Panc1 (cell line): Measurements from ENCODE around the gene SSR4. TPM values are rescaled to one million over a fixed set of nuclear protein-coding genes. Genes with fewer than 3 reads are reported as not detected.

Source experiments
- ATAC-seq: fragments of 200-7000 bp; cut with Tn5 transposase; 2 replicates; pipeline ENCODE4 v1.9.1; 2020; ENCODE audit warnings: mild to moderate bottlenecking, moderate library complexity
- BruUV-seq: library from RNA; stranded (reverse); fragments of 400-500 nt; replicated peaks from 2 replicates; lab custom pipeline; 2021; lab: Mats Ljungman, UMichigan
- CTCF ChIA-PET: fragments of 300-600 bp; sonication (Branson Sonifier 250); formaldehyde crosslinking; loops from one replicate; lab custom pipeline; 2022; ENCODE audit warnings: antibody characterized with exemption; lab: Charles Lee
- POLR2A ChIA-PET: fragments of 300-600 bp; sonication (Branson Sonifier 250); formaldehyde crosslinking; loops from one replicate; lab custom pipeline; 2022; ENCODE audit warnings: antibody characterized with exemption; lab: Charles Lee
- DNase-seq: peaks from one replicate; pipeline ENCODE4 v3.0.0-alpha.2; 2010; ENCODE audit warnings: low read depth, low spot score
- H3K27ac ChIP-seq: 2 replicates; pipeline ENCODE4 v1.5.1; 2011; ENCODE audit warnings: mild to moderate bottlenecking, low read length, inconsistent platforms
- H3K27me3 ChIP-seq: fragments of 200-500 bp; sonication (Bioruptor generic); 2 replicates; pipeline ENCODE4 v1.6.0; 2014; ENCODE audit warnings: low read length, inconsistent platforms; ENCODE audit not compliant: control insufficient read depth, insufficient read depth
- H3K36me3 ChIP-seq: fragments of 200-500 bp; sonication (Bioruptor generic); 2 replicates; pipeline ENCODE4 v1.5.1; 2014; ENCODE audit warnings: inconsistent platforms, mild to moderate bottlenecking, low read length, moderate library complexity; ENCODE audit not compliant: control insufficient read depth, insufficient read depth
- H3K4me1 ChIP-seq: 2 replicates; pipeline ENCODE4 v1.5.1; 2011; ENCODE audit warnings: inconsistent platforms, mild to moderate bottlenecking, low read length, moderate library complexity; ENCODE audit not compliant: control insufficient read depth, insufficient read depth
- H3K4me3 ChIP-seq, 2 experiments: 2 replicates each; pipeline ENCODE4 v1.5.1; 2011 to 2012; ENCODE audit warnings: low read depth in 2 of 2, low read length in 2 of 2, mild to moderate bottlenecking in 2 of 2, inconsistent platforms in 1 of 2, moderate library complexity in 1 of 2
- H3K9me3 ChIP-seq: fragments of 200-500 bp; sonication (Bioruptor generic); 2 replicates; pipeline ENCODE4 v1.5.1; 2014; ENCODE audit warnings: low read depth, mild to moderate bottlenecking, inconsistent platforms, low read length, moderate library complexity; ENCODE audit not compliant: control insufficient read depth, insufficient read depth
- CTCF ChIP-seq: fragments of 450-650 bp; IDR thresholded peaks from 2 replicates; pipeline ENCODE4 v1.5.1; 2017; ENCODE audit warnings: mild to moderate bottlenecking
- POLR2AphosphoS5 ChIP-seq: IDR thresholded peaks from 2 replicates; pipeline ENCODE4 v1.6.1; 2012; ENCODE audit warnings: mild to moderate bottlenecking, low read depth, low read length, moderate library complexity
- REST ChIP-seq, 2 experiments: IDR thresholded peaks; 2 replicates each; pipeline ENCODE4 v1.6.1; 2011 to 2012; ENCODE audit warnings: low read depth in 2 of 2, control low read depth in 1 of 2, low read length in 1 of 2, mild to moderate bottlenecking in 1 of 2, moderate library complexity in 1 of 2; ENCODE audit not compliant: insufficient read depth in 1 of 2
- SIN3A ChIP-seq: IDR thresholded peaks from 2 replicates; pipeline ENCODE4 v1.6.1; 2012; ENCODE audit warnings: low read depth, mild to moderate bottlenecking, low read length, moderate library complexity, borderline replicate concordance; ENCODE audit not compliant: insufficient read depth
- TCF7L2 ChIP-seq: IDR thresholded peaks from 2 replicates; pipeline ENCODE4 v1.6.1; 2011; ENCODE audit warnings: mild to moderate bottlenecking, low read depth, low read length, inconsistent platforms
- in situ Hi-C: cut with HindIII; loops from 2 replicates; pipeline ENCODE4 v1.10.0; 2016; ENCODE audit warnings: low sequenced_read_pairs, low pct_unique_long_range_greater_than_20kb
- intact Hi-C: fragments of 100-400 bp; cut with micrococcal nuclease; formaldehyde crosslinking; loops from one replicate; pipeline ENCODE4 v1.10.0; 2022; ENCODE audit not compliant: unreplicated experiment
- total RNA-seq: library from RNA; stranded (reverse); gene quantifications from one replicate; pipeline ENCODE4 v1.2.1, GENCODE V29; 2021; ENCODE audit not compliant: unreplicated experiment

The SSR4 gene
- total RNA-seq, 1 experiment from 2014 or later = 504 TPM

DNA sequence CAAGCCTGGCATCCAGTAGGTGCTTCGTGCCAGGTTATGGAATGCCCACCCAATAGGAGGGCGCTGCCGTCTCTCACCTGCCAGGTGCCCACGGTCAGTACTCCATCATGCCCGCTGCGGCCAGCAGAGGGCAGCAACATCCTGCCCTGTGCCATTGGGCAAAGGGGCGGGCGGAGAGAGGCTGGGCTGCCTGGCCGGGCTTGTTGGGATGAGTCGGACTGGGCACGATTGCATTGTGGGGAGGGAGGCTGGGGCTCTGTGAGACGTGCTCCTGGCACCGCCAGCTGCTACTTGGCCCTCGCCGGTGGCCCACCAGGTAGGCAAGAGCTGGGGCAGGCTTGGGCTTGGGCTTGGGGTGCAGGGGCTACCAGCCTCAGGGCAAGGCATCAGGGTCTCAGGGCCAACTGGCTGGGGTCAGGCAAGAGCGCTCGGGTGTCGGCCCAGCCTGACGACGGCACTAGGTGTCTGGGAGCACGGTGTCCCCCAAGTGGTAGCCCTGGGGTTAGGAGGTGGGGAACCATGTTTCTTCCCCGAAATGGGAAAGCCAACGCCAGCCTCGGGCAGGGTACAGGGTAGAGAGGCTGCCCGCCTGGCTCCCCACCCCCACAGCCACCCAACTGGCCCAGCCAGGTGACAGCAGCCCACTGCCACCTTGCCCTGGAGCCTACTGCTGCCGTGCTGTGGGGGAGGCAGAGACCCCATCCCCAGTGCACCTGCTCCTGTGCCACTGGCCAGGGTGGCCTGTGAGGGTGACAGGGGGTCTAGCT is 30.3 kb upstream of the SSR4 start, which contains the start of gene PLXNB3:
TSS of gene PLXNB3 (plus strand) at position 261 of the 767 bp plus-strand sequence. CDS start 1,287 bp downstream, outside the sequence.
- ChIA-PET CTCF (no interaction called here), POLR2A (no interaction called here)
- peak within 1 kb of the TSS; percentile 30 to 48 for H3K4me3 ChIP-seq
- no peaks in the 10 kb centered on the region for H3K27me3 ChIP-seq
- peaks cover 25% of the 10 kb centered on the region for H3K4me1 ChIP-seq
- peak; percentile 82 for ATAC-seq
- peak; percentile 38 for DNase-seq
- BruUV-seq = no TSS peak
- peak within 1 kb of the TSS; percentile 81 for H3K27ac ChIP-seq
- in situ Hi-C loops = no loop called here
- H3K36me3 ChIP-seq = no peaks in the 10 kb centered on the region
- intact Hi-C loops = loop anchor here (10.0 kb wide), 2 partner anchors 121 to 161 kb away; partner anchors contain the start of genes ARHGAP4 and L1CAM
- no peak for TF ChIP-seq REST (IDR thresholded peaks at IDR 0.05; ENCODE audit: insufficient read depth in 1 of 2, low read depth in 2 of 2, low read length in 1 of 2)
- TF ChIP-seq CTCF = no peak
- no peak for TF ChIP-seq TCF7L2
- TF ChIP-seq POLR2AphosphoS5 = no peak
- TF ChIP-seq SIN3A = no peak
- H3K9me3 ChIP-seq = no peaks in the 10 kb centered on the region

DNA sequence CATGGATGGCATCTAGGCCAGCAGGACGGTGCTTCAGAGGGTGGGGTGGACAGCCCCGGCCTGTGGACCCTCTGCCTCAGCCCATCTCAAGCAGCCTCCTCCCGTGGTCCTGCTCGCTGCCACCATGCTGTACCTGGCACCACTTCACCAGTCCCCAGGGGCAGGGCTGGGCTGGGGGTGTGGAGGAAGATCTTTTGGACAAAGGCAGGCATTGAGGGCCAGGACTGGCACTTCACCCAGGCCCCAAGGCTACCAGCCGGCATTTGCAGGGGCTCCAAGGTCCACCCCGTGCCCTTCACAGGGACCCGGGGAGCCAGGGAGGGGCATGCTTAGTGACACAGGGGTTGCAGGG is 29.7 kb upstream of the SSR4 start:
- intact Hi-C loops = loop anchor here (10.0 kb wide), 2 partner anchors 120 to 160 kb away; partner anchors contain the start of genes ARHGAP4 and L1CAM
- in situ Hi-C loops = no loop called here
- H3K9me3 ChIP-seq = no peaks in the 10 kb centered on the region
- DNase-seq (no peak), ATAC-seq (no peak)
- H3K27me3 ChIP-seq = no peaks in the 10 kb centered on the region
- H3K36me3 ChIP-seq = no peaks in the 10 kb centered on the region
- H3K4me1 ChIP-seq = peaks cover 25% of the 10 kb centered on the region
- TF ChIP-seq CTCF (no peak), SIN3A (no peak), TCF7L2 (no peak), REST (IDR thresholded peaks at IDR 0.05; ENCODE audit: insufficient read depth in 1 of 2, low read depth in 2 of 2, low read length in 1 of 2) (no peak), POLR2AphosphoS5 (no peak)
- ChIA-PET POLR2A (no interaction called here), CTCF (interaction anchor here (0.6 kb wide), 1 partner anchor 32 kb away, joined by 9 read pairs; no protein-coding TSS in a partner anchor)
- peak overlapping the region; percentile 81 for H3K27ac ChIP-seq
- peak overlapping the region; percentile 30 to 48; a peak in 3 of 4 replicates for H3K4me3 ChIP-seq
- no TSS peak for BruUV-seq
